ENCODE data around the gene TFRC.
"Not testable (repeated sequence)": the region's sequence is repeated elsewhere in the genome, so short reads cannot be mapped to it uniquely, and the experiment has no call there.

TFRC gene

DNA sequence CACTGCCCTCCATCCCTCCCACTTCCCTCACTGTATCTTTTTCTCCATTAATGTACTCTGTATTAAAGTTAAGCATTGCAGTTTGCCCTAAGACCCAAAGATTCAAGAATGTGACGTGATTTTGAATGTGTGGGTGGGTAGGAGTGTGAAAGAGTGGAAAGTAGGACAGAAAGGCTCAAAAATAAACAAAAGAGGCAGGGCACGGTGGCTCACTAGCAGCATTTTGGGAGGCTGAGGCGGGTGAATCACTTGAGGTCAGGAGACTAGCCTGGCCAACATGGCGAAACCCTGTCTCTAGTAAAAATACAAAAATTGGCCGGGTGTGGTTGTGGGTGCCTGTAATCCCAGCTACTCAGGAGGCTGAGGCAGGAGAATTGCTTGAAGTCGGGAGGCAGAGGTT, 18.4 kb downstream of the TFRC start:
- H3K4me3 ChIP-seq (ENCODE audit: low read depth, low read length), result no peak overlapping the region
- in situ Hi-C loops (cut with HindIII; ENCODE audit: low sequenced_read_pairs), result no loop called here
- TF ChIP-seq, protein P1, sequence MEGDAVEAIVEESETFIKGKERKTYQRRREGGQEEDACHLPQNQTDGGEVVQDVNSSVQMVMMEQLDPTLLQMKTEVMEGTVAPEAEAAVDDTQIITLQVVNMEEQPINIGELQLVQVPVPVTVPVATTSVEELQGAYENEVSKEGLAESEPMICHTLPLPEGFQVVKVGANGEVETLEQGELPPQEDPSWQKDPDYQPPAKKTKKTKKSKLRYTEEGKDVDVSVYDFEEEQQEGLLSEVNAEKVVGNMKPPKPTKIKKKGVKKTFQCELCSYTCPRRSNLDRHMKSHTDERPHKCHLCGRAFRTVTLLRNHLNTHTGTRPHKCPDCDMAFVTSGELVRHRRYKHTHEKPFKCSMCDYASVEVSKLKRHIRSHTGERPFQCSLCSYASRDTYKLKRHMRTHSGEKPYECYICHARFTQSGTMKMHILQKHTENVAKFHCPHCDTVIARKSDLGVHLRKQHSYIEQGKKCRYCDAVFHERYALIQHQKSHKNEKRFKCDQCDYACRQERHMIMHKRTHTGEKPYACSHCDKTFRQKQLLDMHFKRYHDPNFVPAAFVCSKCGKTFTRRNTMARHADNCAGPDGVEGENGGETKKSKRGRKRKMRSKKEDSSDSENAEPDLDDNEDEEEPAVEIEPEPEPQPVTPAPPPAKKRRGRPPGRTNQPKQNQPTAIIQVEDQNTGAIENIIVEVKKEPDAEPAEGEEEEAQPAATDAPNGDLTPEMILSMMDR (IDR thresholded peaks at IDR 0.05; ENCODE audit: low read depth, low read length), result no peak
- no peak for DNase-seq (ENCODE audit: low read depth, low spot score)

DNA sequence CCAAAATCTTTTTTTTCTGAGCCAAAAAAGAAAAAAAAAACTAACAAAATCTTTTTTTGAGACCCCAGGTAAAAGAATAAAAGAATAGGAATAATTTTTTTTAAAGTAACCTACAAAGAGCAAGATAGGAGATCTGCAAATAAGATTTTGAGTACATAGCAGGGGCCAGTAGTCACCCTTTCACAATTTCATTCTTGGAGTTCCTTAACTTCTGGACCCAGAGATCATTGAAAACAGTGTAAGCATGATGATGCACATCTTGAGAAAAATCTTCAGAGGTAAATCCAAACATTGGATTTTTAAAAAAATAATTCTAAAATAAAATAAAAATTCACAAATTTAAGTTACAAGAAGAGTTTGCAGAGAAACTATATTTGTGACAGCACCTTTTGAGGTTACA, 18.8 kb downstream of the TFRC start:
- no peak overlapping the region for H3K4me3 ChIP-seq (ENCODE audit: low read depth, low read length)
- in situ Hi-C loops (cut with HindIII; ENCODE audit: low sequenced_read_pairs), result no loop called here
- TF ChIP-seq, protein P1 (IDR thresholded peaks at IDR 0.05; ENCODE audit: low read depth, low read length), result no peak
- DNase-seq (ENCODE audit: low read depth, low spot score), result no peak

DNA sequence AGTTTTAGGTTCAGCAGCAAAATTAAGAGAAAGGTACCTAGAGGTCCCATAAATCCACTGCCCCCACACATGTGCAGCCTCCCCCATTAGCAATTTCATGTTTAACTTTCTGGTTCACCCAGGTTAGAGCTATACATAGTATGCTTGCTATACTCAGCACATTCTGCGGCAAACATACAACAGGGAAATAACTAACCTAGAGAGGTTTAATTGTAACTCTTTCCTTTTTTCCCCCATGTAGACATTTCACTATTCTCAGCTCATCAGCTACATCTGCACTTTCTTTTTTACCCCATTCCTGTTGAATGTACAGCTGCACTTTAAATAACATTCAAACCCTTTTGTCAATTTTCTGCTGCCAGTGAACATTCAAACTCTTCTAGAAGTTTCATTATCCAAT, 21.1 kb downstream of the TFRC start:
- no peak for DNase-seq (ENCODE audit: low read depth, low spot score)
- H3K4me3 ChIP-seq (ENCODE audit: low read depth, low read length), result no peak overlapping the region
- TF ChIP-seq, protein P1 (IDR thresholded peaks at IDR 0.05; ENCODE audit: low read depth, low read length), result no peak
- in situ Hi-C loops (cut with HindIII; ENCODE audit: low sequenced_read_pairs), result no loop called here

DNA sequence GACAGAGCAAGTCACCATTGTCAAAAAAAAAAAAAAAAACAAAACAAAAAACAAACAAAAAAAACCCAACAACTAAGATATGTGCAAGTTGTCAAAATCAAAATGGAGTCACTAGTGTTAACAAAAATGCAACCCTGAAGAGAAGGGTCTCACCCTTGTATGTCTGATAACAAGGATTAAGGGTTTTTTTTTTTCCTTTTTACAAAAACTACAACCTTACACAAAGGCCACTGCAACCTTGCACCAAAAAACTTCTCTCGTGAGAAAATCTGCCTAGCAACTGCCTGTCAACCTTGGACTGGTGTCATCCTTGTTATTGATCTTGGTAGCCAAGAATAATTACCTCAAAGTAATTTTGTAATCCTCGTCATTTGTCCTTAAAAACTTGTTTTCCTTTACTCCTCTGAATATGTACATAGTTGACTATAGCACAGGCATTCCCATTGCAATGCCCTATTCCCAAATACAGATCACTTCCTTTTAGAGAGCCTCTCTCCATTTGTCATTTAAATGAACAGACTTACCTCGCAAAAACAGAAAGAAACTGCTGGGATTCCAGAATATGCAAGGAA, 24.0 kb downstream of the TFRC start:
- DNase-seq (ENCODE audit: low read depth, low spot score), result no peak
- TF ChIP-seq, protein P1 (IDR thresholded peaks at IDR 0.05; ENCODE audit: low read depth, low read length), result no peak
- in situ Hi-C loops (cut with HindIII; ENCODE audit: low sequenced_read_pairs), result no loop called here
- H3K4me3 ChIP-seq (ENCODE audit: low read depth, low read length), result no peak overlapping the region

DNA sequence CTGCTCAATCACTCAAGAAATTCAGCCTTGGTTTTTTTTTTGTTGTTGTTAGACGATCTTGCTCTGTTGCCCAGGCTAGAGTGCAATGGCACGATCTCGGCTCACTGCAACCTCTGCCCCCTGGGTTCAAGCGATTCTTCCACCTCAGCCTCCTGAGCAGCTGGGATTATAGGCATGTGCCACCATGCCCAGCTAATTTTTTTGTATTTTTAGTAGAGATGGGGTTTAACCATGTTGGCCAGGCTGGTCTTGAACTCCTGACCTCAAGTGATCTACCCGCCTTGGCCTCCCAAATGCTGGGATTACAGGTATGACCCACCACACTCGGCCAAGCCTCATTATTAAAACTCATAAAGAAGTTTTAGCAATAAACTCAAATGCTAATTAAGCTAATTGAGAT, 25.5 kb downstream of the TFRC start:
- in situ Hi-C loops (cut with HindIII; ENCODE audit: low sequenced_read_pairs); DNase-seq (ENCODE audit: low read depth, low spot score): not testable (repeated sequence)

DNA sequence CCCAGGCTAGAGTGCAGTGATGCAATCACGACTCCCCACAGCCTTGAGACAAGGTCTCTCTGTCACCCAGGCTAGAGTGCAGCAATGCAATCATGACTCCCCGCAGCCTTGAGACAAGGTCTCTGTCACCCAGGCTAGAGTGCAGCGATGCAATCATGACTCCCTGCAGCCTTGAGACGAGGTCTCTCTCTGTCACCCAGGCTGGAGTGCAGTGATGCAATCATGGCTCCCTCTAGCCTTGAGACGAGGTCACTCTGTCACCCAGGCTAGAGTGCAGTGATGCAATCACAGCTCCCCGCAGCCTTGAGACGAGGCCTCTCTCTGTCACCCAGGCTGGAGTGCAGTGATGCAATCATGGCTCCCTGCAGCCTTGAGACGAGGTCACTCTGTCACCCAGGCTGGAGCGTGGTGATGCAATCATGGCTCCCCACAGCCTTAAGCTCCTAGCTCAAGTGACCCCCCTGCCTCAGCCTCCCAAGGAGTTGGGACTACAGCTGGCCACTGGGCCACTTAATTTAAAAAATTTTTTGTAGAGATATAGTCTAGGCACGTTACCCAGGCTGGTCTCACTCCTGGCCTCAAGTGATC, 26.1 kb downstream of the TFRC start:
- TF ChIP-seq, protein P1 (IDR thresholded peaks at IDR 0.05; ENCODE audit: low read depth, low read length), result no peak
- DNase-seq (ENCODE audit: low read depth, low spot score), result no peak
- no peak overlapping the region for H3K4me3 ChIP-seq (ENCODE audit: low read depth, low read length)
- in situ Hi-C loops (cut with HindIII; ENCODE audit: low sequenced_read_pairs), result no loop called here

More for the DNA sequence above, 25.5 kb downstream of the TFRC start:
- not testable (repeated sequence) for H3K4me3 ChIP-seq (ENCODE audit: low read depth, low read length)

DNA sequence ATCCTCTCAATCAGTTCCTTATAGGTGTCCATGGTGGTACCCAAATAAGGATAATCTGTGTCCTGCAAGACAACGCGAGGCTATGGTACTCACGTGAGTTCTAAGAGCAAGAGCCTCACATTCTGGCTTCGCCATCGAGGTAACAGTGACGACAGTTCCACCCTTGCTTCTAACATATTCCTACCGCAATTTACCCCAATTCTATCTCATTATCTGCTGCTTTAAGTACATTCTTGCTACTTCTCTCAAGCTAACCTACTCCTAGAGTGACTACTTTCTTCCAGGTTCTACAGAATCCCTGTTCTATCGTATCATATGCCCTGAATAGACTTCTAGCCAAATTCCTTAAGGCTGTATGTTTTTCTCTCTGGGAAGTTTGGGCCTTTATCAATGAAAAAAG, 26.6 kb downstream of the TFRC start:
- H3K4me3 ChIP-seq (ENCODE audit: low read depth, low read length), result no peak overlapping the region
- TF ChIP-seq, protein P1 (IDR thresholded peaks at IDR 0.05; ENCODE audit: low read depth, low read length), result no peak
- in situ Hi-C loops (cut with HindIII; ENCODE audit: low sequenced_read_pairs), result no loop called here
- DNase-seq (ENCODE audit: low read depth, low spot score), result no peak

Measured in astrocyte of the spinal cord (primary cell).